Measurements from ENCODE around the gene CD55.

- no peak for TF ChIP-seq EZH2 (IDR thresholded peaks at IDR 0.05)
- TF ChIP-seq POLR2AphosphoS5 (IDR thresholded peaks at IDR 0.05; ENCODE audit: borderline replicate concordance, low read depth, low read length) = no peak
- TF ChIP-seq FOXP2 (optimal IDR thresholded peaks at IDR 0.05; ENCODE audit: control extremely low read depth, extremely low read length, insufficient read depth) = no peak
Measured at GRCh38 chr1:207345644-207346477, 24.4 kb downstream of the CD55 start.
